ENCODE measurements around the gene GRN.

The GRN gene

DNA sequence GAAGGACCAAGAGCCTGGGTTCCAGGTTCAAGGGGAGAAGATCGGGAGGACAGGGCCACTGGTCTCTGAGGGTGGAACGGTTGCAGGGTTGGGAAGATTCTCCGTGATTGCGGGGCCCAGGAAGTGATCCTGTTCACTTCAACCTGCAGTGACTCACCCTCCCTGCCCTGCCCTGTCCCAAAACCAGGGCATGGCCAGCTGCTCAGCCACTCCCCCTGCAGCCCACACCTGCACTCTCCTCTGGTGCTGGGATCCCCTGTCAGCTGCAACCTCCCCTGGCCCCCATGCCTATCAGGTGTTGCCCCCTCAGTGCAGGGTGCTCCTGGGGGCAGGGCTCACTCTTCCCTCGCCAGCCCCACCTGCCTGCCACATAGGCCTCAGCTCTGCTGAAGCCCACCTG is 35.6 kb upstream of the GRN start:
- POLR2A ChIA-PET: no interaction called here
- TF ChIP-seq, protein P1, sequence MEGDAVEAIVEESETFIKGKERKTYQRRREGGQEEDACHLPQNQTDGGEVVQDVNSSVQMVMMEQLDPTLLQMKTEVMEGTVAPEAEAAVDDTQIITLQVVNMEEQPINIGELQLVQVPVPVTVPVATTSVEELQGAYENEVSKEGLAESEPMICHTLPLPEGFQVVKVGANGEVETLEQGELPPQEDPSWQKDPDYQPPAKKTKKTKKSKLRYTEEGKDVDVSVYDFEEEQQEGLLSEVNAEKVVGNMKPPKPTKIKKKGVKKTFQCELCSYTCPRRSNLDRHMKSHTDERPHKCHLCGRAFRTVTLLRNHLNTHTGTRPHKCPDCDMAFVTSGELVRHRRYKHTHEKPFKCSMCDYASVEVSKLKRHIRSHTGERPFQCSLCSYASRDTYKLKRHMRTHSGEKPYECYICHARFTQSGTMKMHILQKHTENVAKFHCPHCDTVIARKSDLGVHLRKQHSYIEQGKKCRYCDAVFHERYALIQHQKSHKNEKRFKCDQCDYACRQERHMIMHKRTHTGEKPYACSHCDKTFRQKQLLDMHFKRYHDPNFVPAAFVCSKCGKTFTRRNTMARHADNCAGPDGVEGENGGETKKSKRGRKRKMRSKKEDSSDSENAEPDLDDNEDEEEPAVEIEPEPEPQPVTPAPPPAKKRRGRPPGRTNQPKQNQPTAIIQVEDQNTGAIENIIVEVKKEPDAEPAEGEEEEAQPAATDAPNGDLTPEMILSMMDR (IDR thresholded peaks at IDR 0.05; ENCODE audit: control extremely low read depth, extremely low read depth, low read depth, missing control alignments): no peak
- CTCF ChIA-PET: interaction anchor here (1.4 kb wide), 1 partner anchor 36 kb away, joined by 5 read pairs; the partner anchor contains the start of gene GRN
- DNase-seq (ENCODE audit: extremely low spot score): no peak

DNA sequence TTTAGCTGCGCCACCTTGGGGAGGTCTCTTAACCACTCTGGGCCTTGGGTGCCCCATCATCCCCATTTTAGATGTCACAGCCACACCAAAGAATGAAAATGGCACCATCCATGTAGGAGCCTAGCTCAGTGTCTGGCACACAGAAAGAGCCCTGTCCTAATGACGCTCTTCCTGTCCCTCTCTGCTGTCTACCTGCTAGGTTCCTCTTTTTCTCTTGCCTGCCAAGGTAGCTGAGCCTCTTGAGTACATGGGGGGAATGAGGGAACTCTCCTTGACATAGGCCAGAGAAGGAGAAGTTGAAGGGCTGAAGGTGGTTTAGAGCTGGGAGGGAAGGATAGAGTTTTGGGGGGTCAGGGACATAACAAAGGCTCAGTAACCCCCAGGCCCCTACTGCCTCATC is 34.9 kb upstream of the GRN start:
- DNase-seq (ENCODE audit: extremely low spot score): no peak
- ChIA-PET POLR2A (no interaction called here), CTCF (interaction anchor here (1.2 to 1.7 kb wide), 4 partner anchors 14 to 100 kb away, joined by 3 to 5 read pairs (median 5); partner anchors contain the start of gene GRN)
- TF ChIP-seq, protein P1 (IDR thresholded peaks at IDR 0.05; ENCODE audit: control extremely low read depth, extremely low read depth, low read depth, missing control alignments): no peak

DNA sequence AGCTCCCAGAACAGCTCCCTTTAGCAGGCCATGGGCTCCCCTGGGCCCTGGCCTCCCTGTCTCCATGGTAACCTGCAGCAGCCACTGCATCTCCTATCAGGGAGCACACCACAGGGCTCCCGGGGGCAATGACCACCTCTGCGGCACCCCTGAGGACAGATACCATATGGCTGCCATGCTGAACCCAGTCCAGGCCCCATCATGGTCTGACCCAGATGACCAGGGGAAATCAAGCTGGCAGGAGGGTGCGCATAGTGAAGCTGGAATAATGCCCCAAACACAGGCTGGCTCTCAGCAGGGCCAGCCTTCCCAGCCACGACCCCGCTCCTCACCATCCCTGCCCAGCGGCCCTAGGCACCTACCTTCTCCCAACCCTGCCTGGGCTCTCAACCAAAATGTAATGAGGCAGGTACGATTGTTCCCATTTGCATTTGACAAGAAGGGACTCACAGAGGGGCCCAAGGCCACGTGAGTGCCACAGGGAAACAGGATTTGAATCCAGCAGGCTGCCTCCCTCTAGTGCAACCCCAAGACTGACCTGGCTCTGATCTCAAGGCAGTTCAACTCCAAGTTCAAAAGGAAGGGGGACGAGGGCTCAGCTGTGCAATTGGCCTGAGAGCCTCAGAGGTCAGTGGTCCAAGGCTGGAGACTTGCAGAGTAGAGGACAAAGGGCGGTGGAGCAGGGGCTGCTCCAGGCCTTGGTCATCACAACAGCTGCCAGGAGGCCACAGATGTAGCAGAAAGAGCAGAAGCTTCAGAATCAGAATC is 34.3 kb upstream of the GRN start:
- ChIA-PET POLR2A (no interaction called here), CTCF (interaction anchor here (1.2 to 1.7 kb wide), 4 partner anchors 14 to 101 kb away, joined by 3 to 5 read pairs (median 5); partner anchors contain the start of gene GRN)
- no peak for DNase-seq (ENCODE audit: extremely low spot score)
- TF ChIP-seq, protein P1 (IDR thresholded peaks at IDR 0.05; ENCODE audit: control extremely low read depth, extremely low read depth, low read depth, missing control alignments): no peak

DNA sequence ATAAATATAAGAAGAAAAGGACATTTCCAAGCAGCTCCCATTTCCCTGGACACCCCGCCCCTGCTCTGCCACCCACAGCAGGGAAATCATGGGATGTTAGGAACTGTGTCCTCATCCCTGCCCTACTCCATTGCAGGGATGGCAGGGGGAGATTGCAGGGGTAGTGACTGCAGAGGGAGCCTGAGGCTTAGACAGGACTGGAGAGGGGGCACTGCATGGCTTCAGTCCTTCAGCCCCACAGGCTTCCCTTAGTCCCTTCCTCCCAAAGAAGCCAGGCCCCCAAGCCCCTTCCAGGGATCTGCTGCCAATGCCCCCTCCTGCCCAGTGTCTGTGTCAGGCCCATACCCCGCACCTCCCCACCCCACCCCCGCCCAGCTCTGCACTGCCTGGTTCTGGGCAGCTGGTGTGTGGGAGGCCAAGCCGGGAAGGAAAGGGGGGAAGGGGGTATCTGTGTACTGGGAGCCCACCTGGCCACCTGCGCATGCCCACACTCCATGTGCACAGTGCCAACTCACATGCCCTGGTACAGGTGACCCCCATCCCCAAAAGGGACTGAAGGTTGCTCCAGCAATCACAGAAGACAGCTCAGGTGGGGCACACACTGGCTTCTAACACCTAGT is 33.4 kb upstream of the GRN start:
- ChIA-PET POLR2A (interaction anchor here (0.5 kb wide), 1 partner anchor 84 kb away, joined by 4 read pairs; no protein-coding TSS in a partner anchor), CTCF (interaction anchor here (1.3 to 1.7 kb wide), 3 partner anchors 66 to 102 kb away, joined by 3 to 5 read pairs (median 4); no protein-coding TSS in a partner anchor)
- no peak for DNase-seq (ENCODE audit: extremely low spot score)
- TF ChIP-seq, protein P1 (IDR thresholded peaks at IDR 0.05; ENCODE audit: control extremely low read depth, extremely low read depth, low read depth, missing control alignments): no peak

DNA sequence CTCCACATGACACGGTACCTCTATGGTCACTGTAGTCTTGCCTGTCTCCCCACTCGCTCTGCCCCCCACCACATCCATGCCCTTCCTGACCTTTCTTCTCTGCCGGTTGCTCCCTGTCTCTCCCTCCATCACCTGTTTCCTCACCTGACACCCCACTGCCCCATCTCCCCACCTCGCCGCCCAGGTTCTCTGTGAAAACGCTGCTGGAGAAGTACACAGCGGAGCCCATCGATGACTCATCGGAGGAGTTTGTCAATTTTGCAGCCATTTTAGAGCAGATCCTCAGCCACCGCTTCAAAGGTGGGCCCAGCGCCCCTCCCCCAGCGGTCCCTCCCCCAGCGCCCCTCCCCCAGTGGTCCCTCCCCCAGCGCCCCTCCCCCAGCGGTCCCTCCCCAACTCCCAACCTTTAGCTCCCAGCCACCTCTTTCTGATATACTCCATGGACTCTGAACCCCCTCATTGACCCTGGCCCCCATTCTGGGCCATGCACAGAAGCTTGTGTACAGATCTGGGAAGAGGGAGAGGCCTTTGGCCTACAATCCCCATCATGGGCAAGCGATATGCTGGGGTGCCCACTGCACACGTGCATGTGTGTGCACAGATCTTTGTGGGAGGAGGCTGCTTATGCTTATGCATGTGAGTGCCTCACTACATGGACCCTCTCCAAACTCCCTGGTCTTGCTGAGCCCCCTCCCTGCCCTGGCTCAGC is 32.6 kb upstream of the GRN start:
- CTCF ChIA-PET: interaction anchor here (0.5 to 1.6 kb wide), 3 partner anchors 18 to 269 kb away, joined by 3 to 4 read pairs (median 3); no protein-coding TSS in a partner anchor
- POLR2A ChIA-PET: interaction anchor here (0.5 to 0.6 kb wide), 2 partner anchors 83 to 194 kb away, joined by 4 to 6 read pairs; no protein-coding TSS in a partner anchor
- TF ChIP-seq, protein P1 (IDR thresholded peaks at IDR 0.05; ENCODE audit: control extremely low read depth, extremely low read depth, low read depth, missing control alignments): no peak
- DNase-seq (ENCODE audit: extremely low spot score): no peak

DNA sequence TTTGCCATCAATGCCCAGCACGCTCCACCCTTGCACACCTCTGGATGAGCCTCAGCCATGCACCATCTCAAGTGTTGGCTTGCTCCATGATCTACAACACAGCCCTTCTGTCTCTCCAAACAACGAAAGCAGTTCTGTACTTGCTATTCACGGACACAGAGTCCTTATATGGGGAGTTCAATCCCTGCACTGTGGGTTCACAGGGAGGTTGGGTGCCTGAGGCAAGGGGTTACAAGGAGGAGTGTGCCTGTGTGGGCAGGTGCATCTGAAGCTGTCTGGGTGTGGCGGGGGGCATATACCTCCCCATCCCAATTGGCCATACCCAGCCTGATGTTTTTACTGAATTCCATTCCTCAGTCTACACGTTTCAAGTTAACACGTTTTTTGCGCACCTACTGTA is 31.1 kb upstream of the GRN start:
- no peak for DNase-seq (ENCODE audit: extremely low spot score)
- CTCF ChIA-PET: interaction anchor here (1.6 kb wide), 1 partner anchor 17 kb away, joined by 3 read pairs; no protein-coding TSS in a partner anchor
- POLR2A ChIA-PET: interaction anchor here (0.6 kb wide), 1 partner anchor 8 kb away, joined by 5 read pairs; no protein-coding TSS in a partner anchor
- TF ChIP-seq, protein P1 (IDR thresholded peaks at IDR 0.05; ENCODE audit: control extremely low read depth, extremely low read depth, low read depth, missing control alignments): no peak
